EL (cell line): ENCODE data around the gene CCNQ.
A peak's percentile ranks its signal among the peaks of the same experiment; 100 is the strongest.

Source experiments
- DNase-seq: peaks from one replicate; pipeline ENCODE4 v3.0.0-alpha.2; 2016

Gene CCNQ

GRCh38 chrX:153595859-153596857 is 2.8 kb downstream of the CCNQ start:
- no peak for DNase-seq

- no peak for DNase-seq
These were observed 3.6 kb downstream of the CCNQ start for GRCh38 chrX:153595387-153595786.

GRCh38 chrX:153593811-153594500 is 5.0 kb downstream of the CCNQ start:
- no peak for DNase-seq

GRCh38 chrX:153592966-153593688 is 5.8 kb downstream of the CCNQ start:
- DNase-seq, result no peak

GRCh38 chrX:153592091-153592833 is 6.7 kb downstream of the CCNQ start:
- no peak for DNase-seq

- DNase-seq, result no peak
These were observed 7.7 kb downstream of the CCNQ start for GRCh38 chrX:153590961-153591956.

- DNase-seq, result no peak
These were observed 10.0 kb downstream of the CCNQ start for GRCh38 chrX:153588782-153589446.

GRCh38 chrX:153588021-153588781 is 10.7 kb downstream of the CCNQ start:
- DNase-seq, result no peak

- no peak for DNase-seq
These were observed 11.6 kb downstream of the CCNQ start for GRCh38 chrX:153587342-153587741.

GRCh38 chrX:153585827-153586226 is 13.1 kb downstream of the CCNQ start:
- DNase-seq, result no peak

- no peak for DNase-seq
These were observed 15.5 kb downstream of the CCNQ start for GRCh38 chrX:153583433-153583832.

- DNase-seq, result peak; percentile 12
These were observed 16.0 kb downstream of the CCNQ start for GRCh38 chrX:153582896-153583295.

- DNase-seq, result no peak
These were observed 18.1 kb downstream of the CCNQ start for GRCh38 chrX:153580700-153581386.

GRCh38 chrX:153578889-153579288 is 20.1 kb downstream of the CCNQ start:
- DNase-seq, result no peak

- no peak for DNase-seq
These were observed 20.6 kb downstream of the CCNQ start for GRCh38 chrX:153578200-153578835.

GRCh38 chrX:153576961-153577360 is 22.0 kb downstream of the CCNQ start:
- DNase-seq, result no peak

GRCh38 chrX:153576239-153576870 is 22.6 kb downstream of the CCNQ start:
- DNase-seq, result no peak

- no peak for DNase-seq
These were observed 25.0 kb downstream of the CCNQ start for GRCh38 chrX:153573984-153574383.
